ENCODE measurements around the gene CBX3.
A peak's percentile ranks its signal among the peaks of the same experiment; 100 is the strongest.
"Not testable (repeated sequence)": the region's sequence is repeated elsewhere in the genome, so short reads cannot be mapped to it uniquely, and the experiment has no call there.

The CBX3 gene

DNA sequence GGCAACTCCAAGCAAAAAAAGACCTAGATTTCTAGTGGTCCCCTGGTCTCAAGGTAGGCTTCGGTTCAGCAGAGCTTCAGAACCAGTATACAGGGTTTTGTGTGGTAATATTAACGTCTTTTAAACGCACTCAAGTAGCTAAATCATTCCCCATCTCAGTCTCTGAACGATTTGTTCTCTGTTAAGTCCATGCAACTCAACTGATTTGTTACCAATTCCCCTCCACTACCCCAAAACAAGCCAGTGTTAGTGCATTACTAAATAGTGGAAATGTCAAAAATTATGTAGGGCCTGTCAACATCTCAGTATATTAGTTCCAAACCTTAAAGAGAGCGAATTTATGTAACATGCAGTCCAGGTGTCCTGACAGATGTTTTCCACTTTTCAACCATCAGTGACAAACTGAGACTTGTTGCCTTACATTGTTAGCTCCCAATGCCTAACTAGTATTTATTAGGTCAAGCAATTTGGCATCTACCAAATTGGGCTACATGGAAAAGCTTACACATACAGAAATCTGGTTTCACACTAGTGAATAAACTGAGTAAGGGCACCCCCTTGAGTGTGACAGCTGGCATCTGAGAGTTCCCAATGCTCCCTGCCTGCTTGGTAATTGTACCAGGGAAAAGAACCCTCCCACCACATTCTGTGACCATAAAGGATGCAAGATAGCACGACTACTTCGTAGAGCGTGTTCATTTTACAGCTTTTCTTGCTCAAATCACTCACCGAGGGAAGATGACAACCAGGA, 13.2 kb upstream of the CBX3 start:
- no peak for DNase-seq (ENCODE audit: low spot score)

DNA sequence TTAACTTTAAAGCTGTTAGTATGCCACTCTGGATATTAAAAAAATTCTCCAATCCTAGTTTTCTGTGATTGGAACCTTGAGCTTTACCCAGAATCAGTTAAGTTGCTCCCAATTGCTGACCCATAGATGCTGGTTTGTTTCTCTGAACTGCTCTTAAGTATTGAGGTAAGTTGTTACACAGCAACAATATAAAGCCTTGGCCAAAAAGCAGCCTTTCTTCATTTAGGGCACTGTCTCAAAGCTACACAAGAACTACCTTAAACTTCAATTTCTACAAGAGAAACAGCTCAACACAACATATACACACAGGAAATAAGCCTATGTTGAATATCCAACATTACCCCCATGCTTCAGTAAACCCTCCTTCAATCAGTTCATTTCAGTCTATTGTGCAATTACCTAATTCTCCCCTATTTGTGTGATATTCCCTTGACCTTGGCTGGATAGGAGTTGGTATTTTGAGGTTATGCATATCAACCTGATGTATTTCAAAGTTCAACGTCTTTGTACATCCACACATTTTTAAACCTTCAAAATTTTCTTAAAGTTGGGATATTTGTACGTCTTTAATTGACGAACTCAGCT, 12.5 kb upstream of the CBX3 start:
- DNase-seq (ENCODE audit: low spot score) = no peak

DNA sequence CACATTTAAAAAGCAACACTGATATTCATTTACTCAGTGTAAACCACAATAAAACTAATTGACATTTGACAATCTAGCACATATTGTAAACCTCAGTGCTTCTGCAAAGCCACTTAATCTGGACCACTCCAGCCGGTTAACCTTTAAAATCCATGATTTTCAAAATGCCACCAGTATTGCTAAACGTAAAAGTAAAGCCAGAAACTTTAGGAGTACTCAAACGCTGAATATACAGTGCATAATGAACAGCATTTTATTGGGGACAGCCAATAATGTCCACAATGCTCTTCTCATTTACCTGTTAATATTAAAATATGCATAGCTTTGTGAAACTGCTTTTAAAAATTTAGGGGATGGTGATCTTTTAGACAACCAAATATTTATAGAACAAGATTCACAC, 11.8 kb upstream of the CBX3 start:
- DNase-seq (ENCODE audit: low spot score) = no peak

DNA sequence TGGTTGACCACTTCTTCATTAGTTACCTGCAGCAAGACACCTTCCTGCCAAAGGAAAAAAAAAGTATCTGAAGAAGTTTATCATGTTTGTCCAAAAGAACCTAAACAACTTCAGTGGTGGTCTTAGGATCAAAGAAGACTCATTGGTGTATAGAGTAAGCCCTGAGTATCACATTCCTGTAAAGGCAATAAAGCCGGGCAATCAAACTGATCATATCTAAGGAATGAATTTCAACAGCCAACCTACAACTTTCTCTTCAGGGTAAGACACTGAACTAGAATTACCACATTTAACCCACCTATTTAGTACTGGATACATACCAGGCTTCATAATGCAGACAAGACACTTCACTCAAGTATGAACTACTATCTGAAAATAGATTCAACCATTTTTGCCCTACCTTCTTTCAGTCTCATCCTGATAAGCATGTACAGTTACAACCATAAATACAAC, 11.1 kb upstream of the CBX3 start:
- DNase-seq (ENCODE audit: low spot score) = no peak

DNA sequence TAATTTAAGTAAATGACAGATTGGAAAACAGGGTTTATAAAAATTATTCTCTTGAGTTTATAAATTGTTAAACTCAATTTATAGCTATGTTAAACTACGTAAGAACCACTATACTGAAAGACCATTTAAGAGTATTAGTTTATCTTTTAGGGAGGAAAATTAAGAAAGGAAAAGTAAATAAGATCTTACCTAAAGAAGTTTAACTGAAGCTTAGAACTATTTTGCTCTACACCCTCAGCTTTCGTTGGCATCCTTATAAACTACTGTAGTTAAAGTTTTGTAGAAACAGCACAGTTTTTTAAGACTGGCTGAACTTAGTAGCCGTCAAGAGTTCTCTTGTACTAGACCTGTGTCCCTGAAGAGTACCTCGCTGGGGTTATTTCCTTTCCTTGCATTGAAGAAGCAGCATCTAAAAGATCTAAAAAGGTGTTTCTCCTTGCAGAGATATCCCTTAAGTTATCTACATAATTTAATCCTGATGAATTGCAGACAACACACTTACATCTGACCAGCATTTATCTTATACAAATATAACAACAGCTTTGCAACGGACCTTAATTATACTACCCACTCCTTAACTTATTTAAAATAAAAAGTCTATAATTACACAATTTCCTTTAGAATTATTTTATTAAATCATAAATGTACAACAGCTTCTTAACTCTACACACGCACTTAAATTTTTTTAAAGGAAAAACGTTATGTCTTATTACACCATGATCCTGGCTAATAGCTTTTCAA, 10.1 kb upstream of the CBX3 start:
- no peak for DNase-seq (ENCODE audit: low spot score)

DNA sequence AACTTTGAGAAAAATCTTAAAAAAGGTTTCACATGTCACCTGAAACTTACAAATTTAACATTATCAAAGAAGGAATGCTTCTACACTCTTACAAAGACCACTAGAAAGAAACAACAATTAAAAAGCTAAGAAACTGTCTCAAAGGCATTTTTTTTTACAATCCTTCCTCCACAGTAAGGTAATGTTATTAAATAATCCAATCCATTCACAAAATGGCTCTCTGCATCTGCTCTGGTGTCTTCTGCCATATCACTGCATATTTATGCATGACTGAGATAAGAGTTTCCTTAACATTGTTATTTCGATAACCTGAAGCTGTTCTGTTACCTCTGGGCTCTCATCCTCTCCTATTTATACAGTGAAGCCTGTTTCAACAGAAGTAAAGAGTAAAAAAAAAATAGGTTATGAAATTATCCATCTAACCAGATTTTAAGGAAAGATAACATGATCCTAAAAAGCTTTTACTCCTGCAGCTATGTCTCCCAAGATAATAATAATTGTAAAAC, 9.5 kb upstream of the CBX3 start:
- no peak for DNase-seq (ENCODE audit: low spot score)

DNA sequence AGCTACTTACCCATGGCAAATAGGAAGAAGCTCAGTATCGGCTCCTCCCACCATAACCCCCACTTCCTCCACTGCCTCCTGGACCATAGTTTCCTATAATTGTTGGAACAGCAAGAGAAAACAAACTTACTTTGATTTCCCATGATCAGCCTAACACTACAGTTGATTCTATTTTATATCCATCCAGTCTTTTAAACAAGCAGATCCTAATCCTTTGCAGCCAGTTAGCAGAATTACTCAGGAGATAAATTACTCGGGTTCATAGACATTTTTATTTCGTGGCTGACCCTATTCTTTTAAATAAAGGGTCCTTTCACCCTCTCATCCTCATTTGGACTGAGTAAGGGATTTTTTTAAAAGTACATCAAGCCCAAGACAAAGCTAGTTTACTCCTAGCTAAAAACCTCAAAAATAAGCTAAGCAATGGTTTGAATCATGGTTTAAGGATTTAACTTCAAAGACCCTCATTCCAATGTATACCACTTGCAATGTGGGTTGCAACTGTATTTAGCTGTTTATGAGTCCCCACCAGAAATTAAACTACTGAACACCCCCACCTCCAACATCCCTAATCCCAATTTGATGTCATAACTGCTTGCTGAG, 9.0 kb upstream of the CBX3 start:
- no peak for DNase-seq (ENCODE audit: low spot score)

DNA sequence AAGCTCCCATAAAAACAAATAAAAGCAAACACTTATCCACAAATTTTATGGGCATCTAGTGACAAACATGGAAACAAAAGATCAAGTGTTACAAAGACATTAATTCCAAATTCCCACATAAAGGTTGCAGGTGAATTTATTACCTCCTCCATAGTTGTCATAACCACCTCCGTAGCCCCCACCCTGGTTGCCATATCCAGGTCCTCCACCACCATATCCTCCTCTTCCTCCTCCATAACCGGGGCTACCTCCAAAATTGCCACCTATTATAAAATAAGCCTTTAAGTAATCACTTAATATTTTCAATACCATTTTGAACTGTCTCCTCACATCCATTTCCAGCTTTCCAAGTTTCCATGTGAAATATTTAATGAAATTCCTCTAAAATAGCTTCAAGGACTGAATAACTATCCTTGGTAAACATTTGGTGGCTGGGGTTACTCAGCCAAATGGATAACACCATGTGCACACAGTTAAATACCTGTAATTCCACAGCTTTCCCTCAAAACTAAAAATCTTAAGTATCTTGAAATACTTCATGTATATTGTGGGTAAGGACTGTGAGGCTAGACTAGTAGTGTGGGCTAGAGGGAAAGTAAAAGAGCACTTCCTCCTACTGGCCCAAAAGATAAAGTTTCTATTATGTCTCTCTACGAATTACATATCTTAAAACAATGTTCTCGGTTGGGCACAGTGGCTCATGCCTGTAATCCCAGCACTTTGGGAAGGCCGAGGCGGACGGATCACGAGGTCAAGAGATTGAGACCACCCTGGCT, 7.9 kb upstream of the CBX3 start:
- no peak for DNase-seq (ENCODE audit: low spot score)

DNA sequence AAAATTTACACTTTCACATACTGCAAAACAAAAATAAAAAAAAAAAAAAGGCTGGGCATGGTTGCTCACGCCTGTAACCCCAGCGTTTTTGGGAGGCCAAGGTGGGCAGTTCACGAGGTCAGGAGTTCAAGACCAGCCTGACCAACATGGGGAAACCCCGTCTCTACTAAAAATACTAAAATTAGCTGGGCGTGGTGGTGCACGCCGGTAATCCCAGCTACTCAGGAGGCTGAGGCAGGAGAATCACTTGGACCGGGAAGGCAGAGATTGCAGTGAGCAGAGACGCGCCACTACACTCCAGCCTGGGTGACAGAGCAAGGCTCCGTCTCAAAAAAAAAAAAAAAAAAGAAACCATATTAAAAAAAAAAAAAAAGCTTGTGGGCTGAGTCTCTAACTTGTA, 6.8 kb upstream of the CBX3 start:
- not testable (repeated sequence) for DNase-seq (ENCODE audit: low spot score)

DNA sequence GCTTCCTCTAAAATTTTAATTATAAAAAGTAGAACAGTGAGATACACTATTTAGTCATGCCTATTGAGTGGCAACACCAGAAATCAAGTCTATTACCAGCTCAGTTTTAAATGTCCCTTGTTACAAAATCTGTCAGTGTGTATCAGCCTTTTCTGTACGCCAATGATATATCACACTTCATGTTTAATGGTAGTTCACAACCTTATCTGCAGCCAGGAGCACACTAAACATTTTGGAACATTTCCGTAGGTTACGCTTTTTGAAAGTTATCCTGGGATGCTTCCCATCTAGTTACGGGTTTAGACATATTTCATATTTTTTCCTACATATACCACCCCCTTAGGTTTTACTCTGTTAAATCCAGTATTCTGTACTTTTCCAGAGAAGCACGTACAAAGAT, 6.4 kb upstream of the CBX3 start:
- DNase-seq (ENCODE audit: low spot score) = no peak

DNA sequence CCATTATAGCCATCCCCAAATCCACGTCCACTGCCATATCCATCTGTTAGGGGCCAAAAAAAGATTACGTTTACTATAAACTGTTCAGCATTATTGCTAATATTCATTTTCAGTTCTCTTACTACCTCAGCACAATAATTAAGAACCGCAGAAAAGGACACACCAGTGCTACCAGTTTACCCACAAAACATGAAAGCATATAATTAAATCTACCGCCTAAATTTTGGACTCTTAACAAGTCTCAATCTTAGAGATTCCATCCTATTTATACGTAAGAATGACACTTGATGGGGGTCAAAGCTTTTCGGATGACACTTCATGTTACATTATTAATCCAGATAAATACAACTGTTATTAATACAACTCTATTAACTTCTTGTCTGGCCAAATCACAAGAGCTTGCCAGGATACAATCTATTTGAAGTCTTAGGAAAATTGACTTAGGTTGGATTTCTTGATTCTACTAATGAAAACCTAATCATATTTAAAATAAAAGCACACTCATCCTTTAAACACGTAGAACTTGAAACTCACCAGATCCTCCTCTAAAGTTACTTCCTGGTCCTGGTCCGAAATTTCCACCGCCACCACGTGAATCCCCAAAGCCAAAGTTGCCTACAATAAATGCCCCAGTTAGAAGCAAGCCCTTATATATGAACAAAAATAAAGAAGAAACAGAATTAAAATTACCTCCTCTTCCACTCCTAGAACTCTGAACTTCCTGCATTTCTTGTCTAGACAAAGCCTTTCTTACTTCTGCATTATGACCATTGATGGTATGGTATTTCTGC, 5.5 kb upstream of the CBX3 start:
- DNase-seq (ENCODE audit: low spot score) = no peak

DNA sequence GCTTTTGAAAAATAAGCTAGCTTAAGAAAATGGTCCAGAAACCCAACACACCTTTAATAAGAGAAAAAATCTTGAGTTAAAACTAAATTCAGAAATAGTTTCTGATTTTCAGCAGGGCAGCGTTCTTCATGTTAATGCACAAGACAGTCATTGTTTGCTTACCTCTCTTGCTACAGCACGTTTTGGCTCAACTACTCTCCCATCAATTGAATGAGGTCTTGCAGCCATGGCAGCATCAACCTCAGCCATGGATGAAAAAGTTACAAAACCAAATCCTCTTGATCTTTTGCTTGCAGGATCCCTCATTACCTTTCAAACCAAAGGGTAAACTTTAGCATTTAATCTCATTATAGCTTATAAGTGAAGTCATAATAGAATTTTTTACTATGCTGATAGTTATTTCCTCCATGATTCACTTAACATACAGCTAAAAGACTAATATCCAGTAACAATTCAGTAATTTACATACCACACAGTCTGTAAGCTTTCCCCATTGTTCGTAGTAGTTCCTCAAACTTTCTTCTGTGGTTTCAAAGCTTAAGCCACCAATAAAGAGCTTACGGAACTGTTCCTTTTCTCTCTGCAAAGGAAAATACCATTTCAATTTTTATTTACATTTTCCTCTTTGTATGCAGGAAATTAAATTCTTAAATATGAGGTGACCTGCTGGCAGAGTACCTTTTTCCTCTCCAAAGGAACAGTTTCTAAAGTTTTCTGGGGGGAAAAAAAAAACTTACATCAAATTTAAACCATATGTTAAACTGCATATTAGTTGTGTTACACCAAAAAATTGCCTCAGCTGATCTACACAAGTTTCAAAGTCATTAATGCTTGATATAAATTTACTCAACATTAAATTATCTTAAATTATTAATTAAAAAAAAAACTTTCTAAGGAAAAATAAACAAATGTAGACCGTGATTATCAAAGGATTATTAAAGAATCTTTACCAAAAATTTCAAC, 4.1 kb upstream of the CBX3 start:
- no peak for DNase-seq (ENCODE audit: low spot score)

DNA sequence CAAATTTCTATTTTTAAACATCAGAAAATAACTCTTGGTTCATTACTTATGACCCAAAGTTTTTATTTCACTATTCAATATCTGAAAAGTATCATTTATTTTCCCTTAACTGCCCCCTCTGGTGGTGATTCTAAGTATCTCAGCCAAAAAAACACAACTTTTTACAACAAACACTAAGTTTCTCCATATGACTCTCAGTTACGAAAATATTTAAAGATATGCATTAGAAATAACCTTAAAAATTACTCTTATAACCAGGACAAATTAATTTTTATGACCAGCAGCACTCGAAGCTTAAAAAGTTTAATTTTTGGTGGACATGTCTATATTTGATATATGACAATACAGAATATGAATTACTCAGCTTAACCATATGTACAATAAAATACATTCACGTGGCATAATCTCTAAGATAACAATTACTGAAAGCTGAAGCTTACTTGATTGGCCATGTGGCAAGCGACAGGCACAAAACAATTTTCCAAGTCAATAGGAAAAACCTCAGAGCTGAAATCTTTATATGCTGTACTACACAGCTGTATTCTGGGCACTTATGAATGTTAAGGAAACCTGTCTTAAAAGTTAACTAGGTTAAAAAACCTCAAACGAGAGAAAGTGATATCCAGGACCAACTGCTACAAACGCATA, 3.3 kb upstream of the CBX3 start:
- DNase-seq (ENCODE audit: low spot score) = peak; percentile 51

DNA sequence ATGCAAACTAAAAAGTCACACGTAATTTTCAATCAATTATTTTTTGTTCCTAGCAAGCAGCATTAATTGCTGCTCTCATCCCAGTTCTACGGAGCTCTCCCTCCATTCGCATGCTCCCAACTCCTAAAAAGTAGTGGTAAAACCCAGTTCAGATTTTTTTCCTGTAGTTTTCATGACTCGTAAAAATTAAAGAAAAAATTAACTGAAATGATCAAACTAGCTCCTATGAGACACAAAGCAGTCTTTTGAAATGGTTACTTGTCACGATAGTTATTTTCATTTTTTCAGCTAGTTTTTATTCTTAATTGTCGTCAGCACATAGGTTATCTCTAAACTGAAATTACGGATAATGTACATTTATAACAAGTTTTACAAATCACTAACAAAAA, 2.8 kb upstream of the CBX3 start:
- no peak for DNase-seq (ENCODE audit: low spot score)

DNA sequence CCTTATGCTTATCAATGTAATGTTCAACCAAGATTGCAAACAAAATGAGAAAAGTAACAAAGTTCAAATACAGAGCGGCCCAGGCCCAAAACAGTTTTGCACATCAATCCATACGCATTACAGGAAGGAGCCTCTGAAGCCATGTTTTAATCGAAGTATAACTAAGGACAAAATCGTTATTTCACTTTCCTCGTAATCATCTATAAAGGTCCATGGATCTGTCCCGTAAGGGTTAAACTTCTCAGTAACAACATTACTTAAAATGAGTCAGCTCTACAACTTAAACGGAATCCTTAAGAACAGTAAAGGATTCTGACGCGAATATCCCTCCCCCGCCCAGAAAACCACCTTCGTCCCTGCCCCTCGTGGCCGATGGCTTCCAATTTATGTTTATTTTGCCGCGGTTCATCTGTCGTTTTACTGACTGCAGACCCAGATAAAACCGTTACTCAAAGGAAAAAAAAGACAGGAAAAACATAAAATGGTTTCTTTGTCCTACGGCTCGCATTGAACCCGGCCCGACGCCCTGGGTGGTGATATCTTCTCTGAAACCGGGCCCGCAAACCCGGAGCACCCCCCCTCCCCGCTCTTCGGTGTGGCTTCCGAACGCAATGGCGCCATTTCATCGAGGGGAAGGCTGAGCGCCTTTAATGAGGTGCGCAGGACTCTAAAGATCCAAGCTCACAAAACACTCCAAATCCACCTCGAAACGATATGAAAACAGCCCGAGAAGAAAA, 2.1 kb upstream of the CBX3 start:
- peak; percentile 85 for DNase-seq (ENCODE audit: low spot score)

DNA sequence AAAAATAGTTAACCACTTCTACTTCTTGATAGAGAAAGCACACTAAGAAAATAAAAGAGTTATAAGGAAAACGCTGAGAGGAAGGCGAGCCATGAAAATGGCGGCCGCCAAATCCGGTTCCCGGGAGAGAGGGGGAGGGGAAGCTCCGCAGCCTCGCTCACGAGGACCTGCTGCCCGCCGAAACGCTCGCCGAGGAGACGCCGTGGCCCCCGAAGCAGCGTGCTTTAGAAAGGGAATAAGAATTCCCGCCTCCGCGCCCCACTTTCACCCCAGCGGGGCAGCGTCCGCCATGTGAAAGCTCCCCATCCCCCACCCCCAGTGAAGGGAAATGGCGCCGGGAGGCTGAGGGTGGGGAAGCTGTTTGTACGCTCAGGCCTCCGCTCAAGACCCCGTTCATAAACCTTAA, 1.5 kb upstream of the CBX3 start:
- DNase-seq (ENCODE audit: low spot score) = peak; percentile 81

DNA sequence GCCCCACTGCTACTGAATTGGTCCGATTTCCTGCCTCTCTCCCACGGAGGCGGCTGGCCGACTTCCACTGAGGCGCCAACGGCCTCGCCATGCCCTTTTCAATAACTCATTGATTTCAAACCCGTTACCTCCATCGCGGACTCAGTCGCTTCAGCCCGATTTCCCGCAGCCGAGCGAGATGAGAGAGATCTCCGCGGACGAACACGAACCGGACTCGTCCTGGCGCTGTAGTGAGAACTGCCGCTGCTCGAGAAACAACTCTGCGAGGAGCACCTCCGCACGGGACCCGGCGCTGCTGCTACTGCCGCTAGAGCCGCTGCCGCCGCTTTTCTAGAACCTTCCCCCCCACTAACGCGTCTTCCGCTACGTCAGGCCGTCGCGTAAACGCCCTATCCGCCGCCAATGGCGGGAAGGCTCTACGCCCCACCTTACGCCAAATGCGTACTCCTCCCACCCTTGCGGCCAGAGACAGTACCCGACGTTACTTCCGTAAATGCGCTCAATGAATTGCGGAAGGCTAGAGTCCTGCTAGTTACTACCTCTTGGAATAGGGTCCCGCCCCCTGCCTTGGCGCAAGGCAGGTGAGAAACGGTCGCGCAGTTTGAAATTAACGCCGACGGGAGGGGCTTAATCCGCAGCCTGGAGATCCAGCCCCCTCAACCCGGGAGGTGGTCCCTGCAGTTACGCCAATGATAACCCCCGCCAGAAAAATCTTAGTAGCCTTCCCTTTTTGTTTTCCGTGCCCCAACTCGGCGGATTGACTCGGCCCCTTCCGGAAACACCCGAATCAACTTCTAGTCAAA, 900 bp upstream of the CBX3 start, which contains the start of gene HNRNPA2B1:
TSS of gene HNRNPA2B1 (minus strand) at position 303 of the 803 bp plus-strand sequence. CDS start at position 134, 169 bp downstream.
- peak; percentile 98 for DNase-seq (ENCODE audit: low spot score)

All from globus pallidus (tissue), 1 donor.